Pulmonary artery endothelial cell (primary cell): Measurements from ENCODE around the gene C11orf71. TPM values are rescaled to one million over a fixed set of nuclear protein-coding genes. Genes with fewer than 3 reads are reported as not detected.
A peak's percentile ranks its signal among the peaks of the same experiment; 100 is the strongest.

ENCODE experiments used
- DNase-seq: peaks from one replicate; pipeline ENCODE4 v3.0.0-alpha.2; 2011; ENCODE audit warnings: low read depth, low spot score
- total RNA-seq: library from RNA; depleted of rRNA; stranded (reverse); fragments of >200 nt; gene quantifications from 2 replicates; pipeline ENCODE4 v1.2.3, GENCODE V29; 2014

Gene C11orf71
- total RNA-seq, 1 donor from 2014 or later, result 5.0 TPM

DNA sequence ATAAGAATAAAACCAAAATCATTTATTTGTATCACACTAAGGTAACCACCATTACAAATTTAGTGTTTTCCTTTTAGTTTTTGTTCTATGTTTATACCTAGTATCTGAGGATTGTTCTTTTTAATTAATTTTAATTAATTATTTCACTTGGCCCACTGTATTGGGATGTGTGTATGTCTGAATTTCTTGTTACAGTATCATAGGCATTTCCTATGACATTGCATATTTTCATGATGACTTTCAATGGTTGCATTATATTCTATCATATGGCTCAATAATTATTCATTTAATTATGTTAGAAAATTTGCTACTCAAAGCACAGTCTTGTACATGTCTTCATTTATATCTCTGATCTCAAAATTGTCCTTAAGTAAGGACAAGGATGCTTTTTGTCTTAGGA, 41.0 kb downstream of the C11orf71 start:
- DNase-seq, result no peak

DNA sequence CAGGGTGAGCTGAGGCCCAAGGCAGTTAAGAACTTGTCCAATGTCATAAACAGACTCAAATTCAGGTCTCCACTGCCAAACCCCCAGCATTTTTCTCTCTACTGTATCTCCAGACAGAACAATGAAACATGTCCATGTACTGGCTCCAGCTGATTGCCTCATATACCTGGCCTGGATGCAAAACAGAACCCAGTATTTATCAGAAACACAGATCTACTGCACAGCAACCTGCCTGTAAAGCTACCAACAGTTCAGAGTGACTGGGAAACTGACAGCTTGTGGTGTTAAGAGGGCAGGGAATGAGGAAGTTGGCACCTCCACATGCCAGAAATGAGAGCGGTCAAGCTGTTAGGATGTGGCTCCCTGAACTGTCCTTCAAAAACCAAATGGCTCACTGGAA, 41.6 kb downstream of the C11orf71 start:
- DNase-seq, result no peak

GRCh38 chr11:114354076-114354475, 46.2 kb downstream of the C11orf71 start:
- DNase-seq, result peak; percentile 70

DNA sequence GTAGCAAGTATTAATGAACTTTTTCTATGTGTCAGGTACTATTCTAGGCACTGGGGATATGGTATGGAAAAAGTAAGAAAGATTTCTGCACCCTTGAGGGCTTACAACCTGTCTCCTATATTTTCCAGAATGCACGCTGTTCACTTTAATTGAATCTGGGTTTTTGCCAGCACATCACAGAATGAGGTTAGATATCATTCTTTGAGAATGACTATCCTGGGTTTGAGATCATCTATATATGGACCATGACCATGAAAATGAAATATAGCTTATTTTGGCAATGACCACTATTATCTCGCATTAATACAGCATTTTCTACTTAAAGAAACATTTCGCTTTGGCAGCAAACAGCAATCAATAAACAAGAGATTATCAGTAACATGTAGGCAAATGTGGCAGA, 46.9 kb downstream of the C11orf71 start:
- DNase-seq, result no peak

DNA sequence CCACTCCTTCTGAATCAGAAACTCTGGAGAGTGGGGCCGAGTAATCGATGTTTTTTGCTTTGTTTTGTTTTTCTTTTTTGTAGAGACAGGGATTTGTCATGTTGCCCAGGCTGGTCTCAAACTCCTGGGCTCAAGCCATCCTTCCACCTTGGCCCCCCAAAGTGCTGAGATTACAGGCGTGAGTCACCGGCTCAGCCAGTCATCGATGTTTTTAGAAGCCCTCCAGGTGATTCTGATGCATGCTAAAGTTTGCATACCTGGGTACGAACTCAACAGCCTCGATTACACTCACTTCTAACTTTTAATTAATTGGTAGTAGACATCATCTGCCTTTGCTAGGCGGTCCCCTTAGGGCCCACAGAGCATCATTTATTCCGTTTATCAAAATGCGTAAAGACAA, 50.3 kb downstream of the C11orf71 start:
- DNase-seq, result no peak

Other genes with a start within 250 kb of the C11orf71 start
- gene NNMT, start 104.1 kb downstream of the C11orf71 start, total RNA-seq, result 346 and 362 TPM in 2 replicates
- 49.8 and 59.9 TPM in 2 replicates for gene RBM7, start 155 bp upstream of the C11orf71 start, total RNA-seq
- 172 and 187 TPM in 2 replicates for gene REXO2, start 39.0 kb upstream of the C11orf71 start, total RNA-seq
- not detected in 2 replicates for gene NXPE1, start 159.4 kb upstream of the C11orf71 start, total RNA-seq
- not detected in 2 replicates for gene NXPE4, start 195.3 kb upstream of the C11orf71 start, total RNA-seq